GM23338 (cell line): ENCODE measurements around the gene IGF2R. TPM values are rescaled to one million over a fixed set of nuclear protein-coding genes. Genes with fewer than 3 reads are reported as not detected.

Experiments
- ATAC-seq: fragments of 200-7000 bp; cut with Tn5 transposase; 3 replicates; pipeline ENCODE4 v1.9.1; 2020
- DNase-seq: peaks from one replicate; pipeline ENCODE4 v3.0.0-alpha.2; 2015; ENCODE audit warnings: low spot score
- H2AFZ ChIP-seq: fragments of 200-600 bp; sonication (generic); 2 replicates; pipeline ENCODE4 v1.8.0; 2016; ENCODE audit warnings: antibody characterized with exemption, mild to moderate bottlenecking, moderate library complexity
- H3F3A ChIP-seq: fragments of 200-600 bp; sonication (generic); replicated peaks from 2 replicates; pipeline ENCODE4 v1.8.0; 2017; ENCODE audit warnings: antibody characterized with exemption, mixed run types, low read depth
- H3K27ac ChIP-seq: fragments of 200-600 bp; sonication (generic); 2 replicates; pipeline ENCODE4 v1.6.1; 2016; ENCODE audit warnings: low read depth
- H3K27me3 ChIP-seq: fragments of 200-600 bp; sonication (generic); 2 replicates; pipeline ENCODE4 v1.8.0; 2016; ENCODE audit warnings: mild to moderate bottlenecking, mixed run types, moderate library complexity; ENCODE audit not compliant: insufficient read depth
- H3K36me3 ChIP-seq: fragments of 200-600 bp; sonication (generic); 2 replicates; pipeline ENCODE4 v1.8.0; 2016; ENCODE audit warnings: mild to moderate bottlenecking; ENCODE audit not compliant: insufficient read depth
- H3K4me1 ChIP-seq: fragments of 200-600 bp; sonication (generic); 2 replicates; pipeline ENCODE4 v1.8.0; 2016; ENCODE audit warnings: mild to moderate bottlenecking, moderate library complexity; ENCODE audit not compliant: insufficient read depth
- H3K4me2 ChIP-seq: fragments of 200-600 bp; sonication (generic); 2 replicates; pipeline ENCODE4 v1.7.1; 2017; ENCODE audit warnings: mixed run types
- H3K4me3 ChIP-seq: fragments of 200-600 bp; sonication (generic); 2 replicates; pipeline ENCODE4 v1.6.1; 2016; ENCODE audit warnings: mixed run types
- H3K79me2 ChIP-seq: fragments of 200-600 bp; sonication (generic); replicated peaks from 2 replicates; pipeline ENCODE4 v1.8.0; 2017; ENCODE audit warnings: mild to moderate bottlenecking; ENCODE audit not compliant: insufficient read depth
- H3K9me2 ChIP-seq: fragments of 200-600 bp; sonication (generic); 2 replicates; pipeline ENCODE4 v1.8.0; 2017; ENCODE audit not compliant: insufficient read depth
- H4K20me1 ChIP-seq: fragments of 200-600 bp; sonication (generic); replicated peaks from 2 replicates; pipeline ENCODE4 v1.8.0; 2017; ENCODE audit warnings: mild to moderate bottlenecking; ENCODE audit not compliant: insufficient read depth
- H3K27ac Mint-ChIP-seq: 2 replicates; pipeline ENCODE4 v1.8.0; 2020; ENCODE audit warnings: inconsistent platforms, mild to moderate bottlenecking, moderate library complexity, mixed read lengths
- H3K27me3 Mint-ChIP-seq: 3 replicates; pipeline ENCODE4 v1.8.0; 2022; ENCODE audit warnings: low read depth, mild to moderate bottlenecking, moderate library complexity, mixed read lengths, inconsistent platforms; ENCODE audit not compliant: insufficient read depth, poor library complexity
- H3K36me3 Mint-ChIP-seq: 3 replicates; pipeline ENCODE4 v1.8.0; 2021; ENCODE audit warnings: low read depth, mild to moderate bottlenecking, inconsistent platforms, moderate library complexity, mixed read lengths
- H3K4me1 Mint-ChIP-seq: 3 replicates; pipeline ENCODE4 v1.8.0; 2020; ENCODE audit warnings: mild to moderate bottlenecking, inconsistent platforms, mixed read lengths
- H3K4me3 Mint-ChIP-seq: 3 replicates; pipeline ENCODE4 v1.8.0; 2021; ENCODE audit warnings: moderate library complexity, mild to moderate bottlenecking, inconsistent platforms, mixed read lengths
- H3K9me3 Mint-ChIP-seq: 3 replicates; pipeline ENCODE4 v1.8.0; 2020; ENCODE audit warnings: moderate library complexity, mild to moderate bottlenecking, inconsistent platforms, mixed read lengths
- CREB1 ChIP-seq: fragments of 250-450 bp; sonication (Bioruptor Pico); IDR thresholded peaks from 2 replicates; pipeline ENCODE4 v1.5.0; 2020; ENCODE audit warnings: low read depth, mild to moderate bottlenecking, moderate library complexity
- EZH2 ChIP-seq: fragments of 200-600 bp; sonication (generic); IDR thresholded peaks from one replicate; pipeline ENCODE4 v1.8.0; 2017; ENCODE audit warnings: antibody characterized with exemption, mild to moderate bottlenecking, low read depth; ENCODE audit not compliant: unreplicated experiment
- EZH2phosphoT487 ChIP-seq: fragments of 200-600 bp; sonication (generic); IDR thresholded peaks from one replicate; pipeline ENCODE4 v1.8.1; 2018; ENCODE audit warnings: antibody characterized with exemption; ENCODE audit not compliant: unreplicated experiment
- JUNB ChIP-seq: IDR thresholded peaks from one replicate; pipeline ENCODE4 v1.6.1; 2016; ENCODE audit warnings: antibody characterized with exemption; ENCODE audit not compliant: unreplicated experiment
- NANOG ChIP-seq: IDR thresholded peaks from 2 replicates; pipeline ENCODE4 v1.6.1; 2016; ENCODE audit warnings: antibody characterized with exemption, borderline replicate concordance
- POLR2AphosphoS5 ChIP-seq: IDR thresholded peaks from 2 replicates; pipeline ENCODE4 v1.6.1; 2016; ENCODE audit warnings: antibody characterized with exemption, low read depth
- STAT1 ChIP-seq: IDR thresholded peaks from one replicate; pipeline ENCODE4 v1.6.1; 2016; ENCODE audit warnings: antibody characterized with exemption; ENCODE audit not compliant: unreplicated experiment
- ZNF114 ChIP-seq: fragments of 250-450 bp; sonication (Bioruptor Pico); IDR thresholded peaks from 2 replicates; pipeline ENCODE4 v1.5.0; 2020; ENCODE audit warnings: mild to moderate bottlenecking, moderate library complexity
- ZNF331 ChIP-seq: fragments of 250-450 bp; sonication (Bioruptor Pico); IDR thresholded peaks from 2 replicates; pipeline ENCODE4 v1.5.0; 2020; ENCODE audit warnings: low read depth, mild to moderate bottlenecking, moderate library complexity
- polyA plus RNA-seq: library from polyadenylated mRNA; unstranded; fragments of >200 nt; fragmentation: Nextera tagmentation; extraction: Ambion mirVana; gene quantifications from 2 replicates; pipeline ENCODE4 v1.2.1, GENCODE V29; 2016
- total RNA-seq: library from RNA; depleted of rRNA; stranded (reverse); fragments of >200 nt; shearing (Covaris generic); gene quantifications from 2 replicates; pipeline ENCODE4 v1.2.3, GENCODE V29; 2014
- TF ChIP-seq, protein P1 (sequence below), 2 experiments: fragments of 200-600 bp in 1 of 2; sonication (generic) in 1 of 2; conservative IDR thresholded peaks; 2 replicates each; pipeline versions ENCODE4 v1.5.1 to v1.6.1; 2016 to 2017; ENCODE audit warnings: antibody characterized with exemption in 2 of 2, low read depth in 2 of 2, mild to moderate bottlenecking in 2 of 2, moderate library complexity in 1 of 2
- TF ChIP-seq, protein P2 (sequence below): IDR thresholded peaks from 2 replicates; pipeline ENCODE4 v1.6.1; 2016; ENCODE audit warnings: antibody characterized with exemption
- TF ChIP-seq, protein P3 (sequence below): IDR thresholded peaks from one replicate; pipeline ENCODE4 v1.6.1; 2018; ENCODE audit warnings: antibody characterized with exemption; ENCODE audit not compliant: unreplicated experiment
- TF ChIP-seq, protein P4 (sequence below): fragments of 250-450 bp; sonication (Bioruptor Pico); IDR thresholded peaks from 2 replicates; pipeline ENCODE4 v1.5.0; 2020; ENCODE audit warnings: mild to moderate bottlenecking, moderate library complexity

The IGF2R gene
- total and polyA plus RNA-seq, 2 experiments from 2014 or later = 12.5 to 76.4 TPM

DNA sequence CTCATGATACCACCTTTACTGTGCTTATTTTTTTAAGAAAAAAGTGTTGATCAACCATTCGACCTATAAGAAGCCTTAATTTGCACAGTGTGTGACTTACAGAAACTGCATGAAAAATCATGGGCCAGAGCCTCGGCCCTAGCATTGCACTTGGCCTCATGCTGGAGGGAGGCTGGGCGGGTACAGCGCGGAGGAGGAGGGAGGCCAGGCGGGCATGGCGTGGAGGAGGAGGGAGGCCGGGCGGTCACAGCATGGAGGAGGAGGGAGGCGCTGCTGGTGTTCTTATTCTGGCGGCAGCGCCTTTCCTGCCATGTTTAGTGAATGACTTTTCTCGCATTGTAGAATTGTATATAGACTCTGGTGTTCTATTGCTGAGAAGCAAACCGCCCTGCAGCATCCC lies 137.1 kb downstream of the IGF2R start:
- ATAC-seq (no peak), DNase-seq (no peak)
- Histone ChIP-seq H4K20me1 (peaks cover 3% of the 10 kb centered on the region; the same call in 1 of the 2 replicates), H3F3A (no peaks in the 10 kb centered on the region), H3K27ac (no peak overlapping the region), H3K79me2 (no peaks in the 10 kb centered on the region), H3K4me3 (no peak overlapping the region), H2AFZ (no peak overlapping the region), H3K4me1 (peaks cover 2% of the 10 kb centered on the region; the same call in 1 of the 2 replicates), H3K4me2 (no peak overlapping the region), H3K36me3 (peaks cover 4% of the 10 kb centered on the region; the same call in 1 of the 2 replicates), H3K9me2 (no peaks in the 10 kb centered on the region), H3K27me3 (no peaks in the 10 kb centered on the region)
- H3K27ac Mint-ChIP-seq = no peak overlapping the region
- H3K36me3 Mint-ChIP-seq = peaks cover 41% of the 10 kb centered on the region
- H3K27me3 Mint-ChIP-seq = peaks cover 1% of the 10 kb centered on the region
- H3K9me3 Mint-ChIP-seq = no peaks in the 10 kb centered on the region
- H3K4me3 Mint-ChIP-seq = no peak overlapping the region
- H3K4me1 Mint-ChIP-seq = peaks cover 10% of the 10 kb centered on the region
- TF ChIP-seq, protein P1, sequence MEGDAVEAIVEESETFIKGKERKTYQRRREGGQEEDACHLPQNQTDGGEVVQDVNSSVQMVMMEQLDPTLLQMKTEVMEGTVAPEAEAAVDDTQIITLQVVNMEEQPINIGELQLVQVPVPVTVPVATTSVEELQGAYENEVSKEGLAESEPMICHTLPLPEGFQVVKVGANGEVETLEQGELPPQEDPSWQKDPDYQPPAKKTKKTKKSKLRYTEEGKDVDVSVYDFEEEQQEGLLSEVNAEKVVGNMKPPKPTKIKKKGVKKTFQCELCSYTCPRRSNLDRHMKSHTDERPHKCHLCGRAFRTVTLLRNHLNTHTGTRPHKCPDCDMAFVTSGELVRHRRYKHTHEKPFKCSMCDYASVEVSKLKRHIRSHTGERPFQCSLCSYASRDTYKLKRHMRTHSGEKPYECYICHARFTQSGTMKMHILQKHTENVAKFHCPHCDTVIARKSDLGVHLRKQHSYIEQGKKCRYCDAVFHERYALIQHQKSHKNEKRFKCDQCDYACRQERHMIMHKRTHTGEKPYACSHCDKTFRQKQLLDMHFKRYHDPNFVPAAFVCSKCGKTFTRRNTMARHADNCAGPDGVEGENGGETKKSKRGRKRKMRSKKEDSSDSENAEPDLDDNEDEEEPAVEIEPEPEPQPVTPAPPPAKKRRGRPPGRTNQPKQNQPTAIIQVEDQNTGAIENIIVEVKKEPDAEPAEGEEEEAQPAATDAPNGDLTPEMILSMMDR (conservative IDR thresholded peaks at IDR 0.05; ENCODE audit: low read depth in 2 of 2) = no peak
- TF ChIP-seq STAT1 (no peak), CREB1 (no peak), EZH2phosphoT487 (no peak), POLR2AphosphoS5 (no peak), EZH2 (no peak), NANOG (no peak), ZNF331 (CRISPR knock-in tag) (no peak), ZNF114 (no peak), JUNB (no peak)
- TF ChIP-seq, protein P2, sequence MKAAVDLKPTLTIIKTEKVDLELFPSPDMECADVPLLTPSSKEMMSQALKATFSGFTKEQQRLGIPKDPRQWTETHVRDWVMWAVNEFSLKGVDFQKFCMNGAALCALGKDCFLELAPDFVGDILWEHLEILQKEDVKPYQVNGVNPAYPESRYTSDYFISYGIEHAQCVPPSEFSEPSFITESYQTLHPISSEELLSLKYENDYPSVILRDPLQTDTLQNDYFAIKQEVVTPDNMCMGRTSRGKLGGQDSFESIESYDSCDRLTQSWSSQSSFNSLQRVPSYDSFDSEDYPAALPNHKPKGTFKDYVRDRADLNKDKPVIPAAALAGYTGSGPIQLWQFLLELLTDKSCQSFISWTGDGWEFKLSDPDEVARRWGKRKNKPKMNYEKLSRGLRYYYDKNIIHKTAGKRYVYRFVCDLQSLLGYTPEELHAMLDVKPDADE = no peak
- TF ChIP-seq, protein P3, sequence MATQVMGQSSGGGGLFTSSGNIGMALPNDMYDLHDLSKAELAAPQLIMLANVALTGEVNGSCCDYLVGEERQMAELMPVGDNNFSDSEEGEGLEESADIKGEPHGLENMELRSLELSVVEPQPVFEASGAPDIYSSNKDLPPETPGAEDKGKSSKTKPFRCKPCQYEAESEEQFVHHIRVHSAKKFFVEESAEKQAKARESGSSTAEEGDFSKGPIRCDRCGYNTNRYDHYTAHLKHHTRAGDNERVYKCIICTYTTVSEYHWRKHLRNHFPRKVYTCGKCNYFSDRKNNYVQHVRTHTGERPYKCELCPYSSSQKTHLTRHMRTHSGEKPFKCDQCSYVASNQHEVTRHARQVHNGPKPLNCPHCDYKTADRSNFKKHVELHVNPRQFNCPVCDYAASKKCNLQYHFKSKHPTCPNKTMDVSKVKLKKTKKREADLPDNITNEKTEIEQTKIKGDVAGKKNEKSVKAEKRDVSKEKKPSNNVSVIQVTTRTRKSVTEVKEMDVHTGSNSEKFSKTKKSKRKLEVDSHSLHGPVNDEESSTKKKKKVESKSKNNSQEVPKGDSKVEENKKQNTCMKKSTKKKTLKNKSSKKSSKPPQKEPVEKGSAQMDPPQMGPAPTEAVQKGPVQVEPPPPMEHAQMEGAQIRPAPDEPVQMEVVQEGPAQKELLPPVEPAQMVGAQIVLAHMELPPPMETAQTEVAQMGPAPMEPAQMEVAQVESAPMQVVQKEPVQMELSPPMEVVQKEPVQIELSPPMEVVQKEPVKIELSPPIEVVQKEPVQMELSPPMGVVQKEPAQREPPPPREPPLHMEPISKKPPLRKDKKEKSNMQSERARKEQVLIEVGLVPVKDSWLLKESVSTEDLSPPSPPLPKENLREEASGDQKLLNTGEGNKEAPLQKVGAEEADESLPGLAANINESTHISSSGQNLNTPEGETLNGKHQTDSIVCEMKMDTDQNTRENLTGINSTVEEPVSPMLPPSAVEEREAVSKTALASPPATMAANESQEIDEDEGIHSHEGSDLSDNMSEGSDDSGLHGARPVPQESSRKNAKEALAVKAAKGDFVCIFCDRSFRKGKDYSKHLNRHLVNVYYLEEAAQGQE = no peak
- TF ChIP-seq, protein P4, sequence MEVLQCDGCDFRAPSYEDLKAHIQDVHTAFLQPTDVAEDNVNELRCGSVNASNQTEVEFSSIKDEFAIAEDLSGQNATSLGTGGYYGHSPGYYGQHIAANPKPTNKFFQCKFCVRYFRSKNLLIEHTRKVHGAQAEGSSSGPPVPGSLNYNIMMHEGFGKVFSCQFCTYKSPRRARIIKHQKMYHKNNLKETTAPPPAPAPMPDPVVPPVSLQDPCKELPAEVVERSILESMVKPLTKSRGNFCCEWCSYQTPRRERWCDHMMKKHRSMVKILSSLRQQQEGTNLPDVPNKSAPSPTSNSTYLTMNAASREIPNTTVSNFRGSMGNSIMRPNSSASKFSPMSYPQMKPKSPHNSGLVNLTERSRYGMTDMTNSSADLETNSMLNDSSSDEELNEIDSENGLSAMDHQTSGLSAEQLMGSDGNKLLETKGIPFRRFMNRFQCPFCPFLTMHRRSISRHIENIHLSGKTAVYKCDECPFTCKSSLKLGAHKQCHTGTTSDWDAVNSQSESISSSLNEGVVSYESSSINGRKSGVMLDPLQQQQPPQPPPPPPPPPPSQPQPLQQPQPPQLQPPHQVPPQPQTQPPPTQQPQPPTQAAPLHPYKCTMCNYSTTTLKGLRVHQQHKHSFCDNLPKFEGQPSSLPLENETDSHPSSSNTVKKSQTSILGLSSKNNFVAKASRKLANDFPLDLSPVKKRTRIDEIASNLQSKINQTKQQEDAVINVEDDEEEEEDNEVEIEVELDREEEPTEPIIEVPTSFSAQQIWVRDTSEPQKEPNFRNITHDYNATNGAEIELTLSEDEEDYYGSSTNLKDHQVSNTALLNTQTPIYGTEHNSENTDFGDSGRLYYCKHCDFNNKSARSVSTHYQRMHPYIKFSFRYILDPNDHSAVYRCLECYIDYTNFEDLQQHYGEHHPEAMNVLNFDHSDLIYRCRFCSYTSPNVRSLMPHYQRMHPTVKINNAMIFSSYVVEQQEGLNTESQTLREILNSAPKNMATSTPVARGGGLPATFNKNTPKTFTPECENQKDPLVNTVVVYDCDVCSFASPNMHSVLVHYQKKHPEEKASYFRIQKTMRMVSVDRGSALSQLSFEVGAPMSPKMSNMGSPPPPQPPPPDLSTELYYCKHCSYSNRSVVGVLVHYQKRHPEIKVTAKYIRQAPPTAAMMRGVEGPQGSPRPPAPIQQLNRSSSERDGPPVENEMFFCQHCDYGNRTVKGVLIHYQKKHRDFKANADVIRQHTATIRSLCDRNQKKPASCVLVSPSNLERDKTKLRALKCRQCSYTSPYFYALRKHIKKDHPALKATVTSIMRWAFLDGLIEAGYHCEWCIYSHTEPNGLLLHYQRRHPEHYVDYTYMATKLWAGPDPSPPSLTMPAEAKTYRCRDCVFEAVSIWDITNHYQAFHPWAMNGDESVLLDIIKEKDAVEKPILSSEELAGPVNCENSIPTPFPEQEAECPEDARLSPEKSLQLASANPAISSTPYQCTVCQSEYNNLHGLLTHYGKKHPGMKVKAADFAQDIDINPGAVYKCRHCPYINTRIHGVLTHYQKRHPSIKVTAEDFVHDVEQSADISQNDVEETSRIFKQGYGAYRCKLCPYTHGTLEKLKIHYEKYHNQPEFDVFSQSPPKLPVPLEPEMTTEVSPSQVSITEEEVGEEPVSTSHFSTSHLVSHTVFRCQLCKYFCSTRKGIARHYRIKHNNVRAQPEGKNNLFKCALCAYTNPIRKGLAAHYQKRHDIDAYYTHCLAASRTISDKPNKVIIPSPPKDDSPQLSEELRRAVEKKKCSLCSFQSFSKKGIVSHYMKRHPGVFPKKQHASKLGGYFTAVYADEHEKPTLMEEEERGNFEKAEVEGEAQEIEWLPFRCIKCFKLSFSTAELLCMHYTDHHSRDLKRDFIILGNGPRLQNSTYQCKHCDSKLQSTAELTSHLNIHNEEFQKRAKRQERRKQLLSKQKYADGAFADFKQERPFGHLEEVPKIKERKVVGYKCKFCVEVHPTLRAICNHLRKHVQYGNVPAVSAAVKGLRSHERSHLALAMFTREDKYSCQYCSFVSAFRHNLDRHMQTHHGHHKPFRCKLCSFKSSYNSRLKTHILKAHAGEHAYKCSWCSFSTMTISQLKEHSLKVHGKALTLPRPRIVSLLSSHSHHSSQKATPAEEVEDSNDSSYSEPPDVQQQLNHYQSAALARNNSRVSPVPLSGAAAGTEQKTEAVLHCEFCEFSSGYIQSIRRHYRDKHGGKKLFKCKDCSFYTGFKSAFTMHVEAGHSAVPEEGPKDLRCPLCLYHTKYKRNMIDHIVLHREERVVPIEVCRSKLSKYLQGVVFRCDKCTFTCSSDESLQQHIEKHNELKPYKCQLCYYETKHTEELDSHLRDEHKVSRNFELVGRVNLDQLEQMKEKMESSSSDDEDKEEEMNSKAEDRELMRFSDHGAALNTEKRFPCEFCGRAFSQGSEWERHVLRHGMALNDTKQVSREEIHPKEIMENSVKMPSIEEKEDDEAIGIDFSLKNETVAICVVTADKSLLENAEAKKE = no peak
